Liver (tissue), 9 donors: ENCODE results near the gene ZC3H13. TPM values are rescaled to one million over a fixed set of nuclear protein-coding genes. Genes with fewer than 3 reads are reported as not detected.

Source experiments
- DNase-seq: peaks from one replicate; pipeline ENCODE4 v3.0.0-alpha.2; 2017; ENCODE audit warnings: low spot score
- H3K27ac ChIP-seq, 2 donors: one replicate each; pipeline ENCODE4 v1.7.0; 2013; ENCODE audit warnings: inconsistent platforms in 2 of 2, low read length in 2 of 2, control low read depth in 1 of 2, low read depth in 1 of 2, mild to moderate bottlenecking in 1 of 2
- H3K27me3 ChIP-seq, 4 donors: one replicate each; pipeline versions ENCODE4 v1.6.1 to v1.7.0; 2013; ENCODE audit warnings: low read length in 3 of 4, inconsistent platforms in 1 of 4, mild to moderate bottlenecking in 1 of 4, moderate library complexity in 1 of 4; ENCODE audit not compliant: control insufficient read depth in 4 of 4, insufficient read depth in 4 of 4
- H3K36me3 ChIP-seq, 4 donors: one replicate each; pipeline versions ENCODE4 v1.6.1 to v1.7.0; 2013; ENCODE audit warnings: low read length in 3 of 4, mild to moderate bottlenecking in 3 of 4, low read depth in 1 of 4, moderate library complexity in 1 of 4; ENCODE audit not compliant: control insufficient read depth in 4 of 4, insufficient read depth in 3 of 4
- H3K4me1 ChIP-seq, 4 donors: one replicate each; pipeline versions ENCODE4 v1.6.1 to v1.7.0; 2013; ENCODE audit warnings: low read length in 3 of 4, mild to moderate bottlenecking in 3 of 4, moderate library complexity in 1 of 4; ENCODE audit not compliant: control insufficient read depth in 4 of 4, insufficient read depth in 4 of 4
- H3K4me3 ChIP-seq, 3 donors: one replicate each; pipeline versions ENCODE4 v1.6.1 to v1.7.0; 2013; ENCODE audit warnings: low read length in 3 of 3, control low read depth in 1 of 3, low read depth in 1 of 3, mild to moderate bottlenecking in 1 of 3
- H3K9ac ChIP-seq, 2 donors: one replicate each; pipeline ENCODE4 v1.7.0; 2013; ENCODE audit warnings: low read length in 2 of 2, mild to moderate bottlenecking in 2 of 2, moderate library complexity in 2 of 2, control low read depth in 1 of 2, low read depth in 1 of 2
- H3K9me3 ChIP-seq, 4 donors: one replicate each; pipeline versions ENCODE4 v1.6.1 to v1.7.0; 2013; ENCODE audit warnings: low read length in 3 of 4; ENCODE audit not compliant: control insufficient read depth in 4 of 4
- EGR1 ChIP-seq, 2 donors: IDR thresholded peaks; 2 replicates each; pipeline ENCODE4 v1.6.1; 2016 to 2018; ENCODE audit warnings: antibody characterized with exemption in 2 of 2, low read depth in 2 of 2
- FOXA1 ChIP-seq: IDR thresholded peaks from 2 replicates; pipeline ENCODE4 v1.6.1; 2016; ENCODE audit warnings: antibody characterized with exemption
- FOXA2 ChIP-seq: IDR thresholded peaks from 2 replicates; pipeline ENCODE4 v1.6.1; 2016; ENCODE audit warnings: antibody characterized with exemption
- GABPA ChIP-seq, 2 donors: IDR thresholded peaks in 1 of 2; conservative IDR thresholded peaks in 1 of 2; 2 replicates each; pipeline ENCODE4 v1.6.1; 2016; ENCODE audit warnings: antibody characterized with exemption in 2 of 2, mild to moderate bottlenecking in 1 of 2, moderate library complexity in 1 of 2
- HNF4A ChIP-seq, 2 donors: conservative IDR thresholded peaks; 2 replicates each; pipeline ENCODE4 v1.6.1; 2016; ENCODE audit warnings: antibody characterized with exemption in 2 of 2, mild to moderate bottlenecking in 2 of 2
- HNF4G ChIP-seq: IDR thresholded peaks from 2 replicates; pipeline ENCODE4 v1.6.1; 2016; ENCODE audit warnings: antibody characterized with exemption
- JUND ChIP-seq, 2 donors: IDR thresholded peaks; 2 replicates each; pipeline ENCODE4 v1.6.1; 2016; ENCODE audit warnings: antibody characterized with exemption in 2 of 2
- NR2F2 ChIP-seq: IDR thresholded peaks from 2 replicates; pipeline ENCODE4 v1.6.1; 2016; ENCODE audit warnings: antibody characterized with exemption
- RAD21 ChIP-seq, 2 donors: IDR thresholded peaks; 2 replicates each; pipeline ENCODE4 v1.6.1; 2016; ENCODE audit warnings: antibody characterized with exemption in 2 of 2, mild to moderate bottlenecking in 2 of 2
- RXRA ChIP-seq, 2 donors: IDR thresholded peaks; 2 replicates each; pipeline ENCODE4 v1.6.1; 2017 to 2018; ENCODE audit warnings: antibody characterized with exemption in 2 of 2, mild to moderate bottlenecking in 1 of 2
- SP1 ChIP-seq: IDR thresholded peaks from 2 replicates; pipeline ENCODE4 v1.6.1; 2018; ENCODE audit warnings: antibody characterized with exemption, mild to moderate bottlenecking
- TAF1 ChIP-seq: conservative IDR thresholded peaks from 2 replicates; pipeline ENCODE4 v1.6.1; 2016; ENCODE audit warnings: antibody characterized with exemption, mild to moderate bottlenecking
- YY1 ChIP-seq: IDR thresholded peaks from 2 replicates; pipeline ENCODE4 v1.6.1; 2016; ENCODE audit warnings: antibody characterized with exemption, mild to moderate bottlenecking
- WGBS: extraction: QIAGEN DNeasy Blood & Tissue Kit; methylation state at CpG from one replicate; pipeline ENCODE4 v1.1.7; 2013; 5-methylcytosine and 5-hydroxymethylcytosine counted together
- polyA plus RNA-seq, 2 donors: library from polyadenylated mRNA; stranded (reverse) in 1 of 2; unstranded in 1 of 2; fragments of 200-250 nt in 1 of 2; fragments of >200 nt in 1 of 2; fragmentation: Nextera tagmentation in 1 of 2; extraction: Ambion mirVana in 1 of 2; gene quantifications; one replicate each; pipeline versions ENCODE4 v1.2.1 to v1.2.3, GENCODE V29; 2013 to 2015
- total RNA-seq, 2 donors: library from RNA; depleted of rRNA; stranded (reverse); fragments of >200 nt; gene quantifications; one replicate each; pipeline ENCODE4 v1.2.3, GENCODE V29; 2014
- TF ChIP-seq, protein P1 (sequence below): IDR thresholded peaks from 2 replicates; pipeline ENCODE4 v1.6.1; 2016; ENCODE audit warnings: antibody characterized with exemption
- TF ChIP-seq, protein P2 (sequence below): IDR thresholded peaks from 2 replicates; pipeline ENCODE4 v1.6.1; 2016; ENCODE audit warnings: antibody characterized with exemption, mild to moderate bottlenecking
- TF ChIP-seq, protein P3 (sequence below): IDR thresholded peaks from 2 replicates; pipeline ENCODE4 v1.6.1; 2016; ENCODE audit warnings: antibody characterized with exemption
- TF ChIP-seq, protein P4 (sequence below): fragments of 150-350 bp; IDR thresholded peaks from 2 replicates; pipeline ENCODE4 v1.5.1; 2017; ENCODE audit warnings: improper control_type of control experiment, low read depth, low read length; ENCODE audit not compliant: missing input control
- donor health status: healthy.
- donor health status: healthy.
- donor health status: healthy.
- donor health status: healthy.
- donor health status: healthy.

The ZC3H13 gene
- total and polyA plus RNA-seq, 4 donors = 10.0 to 62.1 (median 28.9) TPM

DNA sequence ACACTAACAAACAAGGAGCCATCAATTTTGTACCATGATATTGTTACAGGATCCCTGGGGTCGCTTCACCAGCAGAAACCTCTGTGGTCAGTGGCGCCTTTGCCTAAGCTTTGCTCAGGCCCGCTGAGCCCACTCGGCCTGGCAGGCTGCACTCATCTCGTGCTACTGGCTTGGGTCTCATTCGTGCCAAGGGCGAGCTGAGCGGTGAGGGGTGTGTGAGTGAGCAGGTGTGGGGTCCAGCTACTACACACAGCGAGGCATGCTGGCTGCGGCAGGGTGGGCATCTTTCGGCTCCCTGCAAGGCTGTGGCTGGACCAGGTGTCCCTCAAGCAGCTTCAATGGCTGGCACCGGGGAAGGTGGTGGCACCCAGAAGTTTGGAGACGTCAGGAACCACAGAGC lies 33.2 kb upstream of the ZC3H13 start:
- Histone ChIP-seq H3K36me3 (peaks cover 9 to 60% (median 54%) of the 10 kb centered on the region in 4 donors), H3K27me3 (no peaks in the 10 kb centered on the region), H3K9me3 (no peaks in the 10 kb centered on the region), H3K27ac (no peak overlapping the region), H3K4me1 (peaks cover 0 to 5% (median 2%) of the 10 kb centered on the region in 4 donors), H3K9ac (no peak overlapping the region), H3K4me3 (no peak overlapping the region)
- WGBS = 96% methylated on average over 13 of the region's 13 CpGs
- no peak for TF ChIP-seq NR2F2
- TF ChIP-seq FOXA1 = no peak
- TF ChIP-seq RXRA (IDR thresholded peaks at IDR 0.05) = no peak
- no peak for TF ChIP-seq TAF1
- TF ChIP-seq FOXA2 = no peak
- TF ChIP-seq, protein P1, sequence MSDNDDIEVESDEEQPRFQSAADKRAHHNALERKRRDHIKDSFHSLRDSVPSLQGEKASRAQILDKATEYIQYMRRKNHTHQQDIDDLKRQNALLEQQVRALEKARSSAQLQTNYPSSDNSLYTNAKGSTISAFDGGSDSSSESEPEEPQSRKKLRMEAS = no peak
- TF ChIP-seq HNF4A (conservative IDR thresholded peaks at IDR 0.05) = no peak
- TF ChIP-seq YY1 = no peak
- TF ChIP-seq SP1 = no peak
- no peak for TF ChIP-seq GABPA (IDR thresholded peaks at IDR 0.05 in 1 of 2, conservative IDR thresholded peaks at IDR 0.05 in 1 of 2)
- TF ChIP-seq, protein P2, sequence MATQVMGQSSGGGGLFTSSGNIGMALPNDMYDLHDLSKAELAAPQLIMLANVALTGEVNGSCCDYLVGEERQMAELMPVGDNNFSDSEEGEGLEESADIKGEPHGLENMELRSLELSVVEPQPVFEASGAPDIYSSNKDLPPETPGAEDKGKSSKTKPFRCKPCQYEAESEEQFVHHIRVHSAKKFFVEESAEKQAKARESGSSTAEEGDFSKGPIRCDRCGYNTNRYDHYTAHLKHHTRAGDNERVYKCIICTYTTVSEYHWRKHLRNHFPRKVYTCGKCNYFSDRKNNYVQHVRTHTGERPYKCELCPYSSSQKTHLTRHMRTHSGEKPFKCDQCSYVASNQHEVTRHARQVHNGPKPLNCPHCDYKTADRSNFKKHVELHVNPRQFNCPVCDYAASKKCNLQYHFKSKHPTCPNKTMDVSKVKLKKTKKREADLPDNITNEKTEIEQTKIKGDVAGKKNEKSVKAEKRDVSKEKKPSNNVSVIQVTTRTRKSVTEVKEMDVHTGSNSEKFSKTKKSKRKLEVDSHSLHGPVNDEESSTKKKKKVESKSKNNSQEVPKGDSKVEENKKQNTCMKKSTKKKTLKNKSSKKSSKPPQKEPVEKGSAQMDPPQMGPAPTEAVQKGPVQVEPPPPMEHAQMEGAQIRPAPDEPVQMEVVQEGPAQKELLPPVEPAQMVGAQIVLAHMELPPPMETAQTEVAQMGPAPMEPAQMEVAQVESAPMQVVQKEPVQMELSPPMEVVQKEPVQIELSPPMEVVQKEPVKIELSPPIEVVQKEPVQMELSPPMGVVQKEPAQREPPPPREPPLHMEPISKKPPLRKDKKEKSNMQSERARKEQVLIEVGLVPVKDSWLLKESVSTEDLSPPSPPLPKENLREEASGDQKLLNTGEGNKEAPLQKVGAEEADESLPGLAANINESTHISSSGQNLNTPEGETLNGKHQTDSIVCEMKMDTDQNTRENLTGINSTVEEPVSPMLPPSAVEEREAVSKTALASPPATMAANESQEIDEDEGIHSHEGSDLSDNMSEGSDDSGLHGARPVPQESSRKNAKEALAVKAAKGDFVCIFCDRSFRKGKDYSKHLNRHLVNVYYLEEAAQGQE = no peak
- TF ChIP-seq HNF4G = no peak
- no peak for TF ChIP-seq EGR1 (IDR thresholded peaks at IDR 0.05; ENCODE audit: low read depth in 2 of 2)
- TF ChIP-seq, protein P3, sequence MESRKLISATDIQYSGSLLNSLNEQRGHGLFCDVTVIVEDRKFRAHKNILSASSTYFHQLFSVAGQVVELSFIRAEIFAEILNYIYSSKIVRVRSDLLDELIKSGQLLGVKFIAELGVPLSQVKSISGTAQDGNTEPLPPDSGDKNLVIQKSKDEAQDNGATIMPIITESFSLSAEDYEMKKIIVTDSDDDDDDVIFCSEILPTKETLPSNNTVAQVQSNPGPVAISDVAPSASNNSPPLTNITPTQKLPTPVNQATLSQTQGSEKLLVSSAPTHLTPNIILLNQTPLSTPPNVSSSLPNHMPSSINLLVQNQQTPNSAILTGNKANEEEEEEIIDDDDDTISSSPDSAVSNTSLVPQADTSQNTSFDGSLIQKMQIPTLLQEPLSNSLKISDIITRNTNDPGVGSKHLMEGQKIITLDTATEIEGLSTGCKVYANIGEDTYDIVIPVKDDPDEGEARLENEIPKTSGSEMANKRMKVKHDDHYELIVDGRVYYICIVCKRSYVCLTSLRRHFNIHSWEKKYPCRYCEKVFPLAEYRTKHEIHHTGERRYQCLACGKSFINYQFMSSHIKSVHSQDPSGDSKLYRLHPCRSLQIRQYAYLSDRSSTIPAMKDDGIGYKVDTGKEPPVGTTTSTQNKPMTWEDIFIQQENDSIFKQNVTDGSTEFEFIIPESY = no peak
- TF ChIP-seq JUND (IDR thresholded peaks at IDR 0.05) = no peak
- DNase-seq = no peak

DNA sequence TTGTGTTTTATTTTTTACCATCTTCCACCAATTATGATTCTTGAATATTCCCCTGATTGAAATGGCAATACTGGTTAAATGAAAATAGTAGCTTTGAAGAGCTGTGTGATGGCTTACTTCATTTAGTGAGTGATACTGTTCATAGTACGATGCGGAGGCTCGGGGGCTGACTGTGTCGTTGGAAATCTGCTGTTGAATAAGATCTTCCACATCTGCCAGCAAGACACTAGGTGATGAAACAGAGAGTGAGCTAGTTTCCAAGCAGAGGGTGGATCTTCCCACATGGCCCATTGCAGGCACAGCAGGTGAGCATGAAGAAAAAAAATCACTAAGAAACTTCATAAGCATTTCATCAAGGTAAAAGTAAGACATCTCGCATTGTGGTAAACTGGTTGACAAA lies 29.8 kb upstream of the ZC3H13 start:
- Histone ChIP-seq H3K4me1 (peaks cover 3 to 18% (median 7%) of the 10 kb centered on the region in 4 donors), H3K27ac (no peak overlapping the region), H3K4me3 (no peak overlapping the region), H3K9me3 (no peaks in the 10 kb centered on the region), H3K9ac (no peak overlapping the region), H3K36me3 (peaks cover 14 to 89% (median 75%) of the 10 kb centered on the region in 4 donors), H3K27me3 (no peaks in the 10 kb centered on the region)
- 89% methylated on average over 5 of the region's 5 CpGs for WGBS
- TF ChIP-seq NR2F2 (no peak), YY1 (no peak), JUND (IDR thresholded peaks at IDR 0.05) (no peak), HNF4A (conservative IDR thresholded peaks at IDR 0.05) (no peak), RAD21 (IDR thresholded peaks at IDR 0.05) (no peak), GABPA (IDR thresholded peaks at IDR 0.05 in 1 of 2, conservative IDR thresholded peaks at IDR 0.05 in 1 of 2) (no peak), RXRA (IDR thresholded peaks at IDR 0.05) (no peak), HNF4G (no peak), FOXA1 (no peak), FOXA2 (no peak), TAF1 (no peak), EGR1 (IDR thresholded peaks at IDR 0.05; ENCODE audit: low read depth in 2 of 2) (no peak)
- TF ChIP-seq, protein P3 = no peak
- TF ChIP-seq, protein P4, sequence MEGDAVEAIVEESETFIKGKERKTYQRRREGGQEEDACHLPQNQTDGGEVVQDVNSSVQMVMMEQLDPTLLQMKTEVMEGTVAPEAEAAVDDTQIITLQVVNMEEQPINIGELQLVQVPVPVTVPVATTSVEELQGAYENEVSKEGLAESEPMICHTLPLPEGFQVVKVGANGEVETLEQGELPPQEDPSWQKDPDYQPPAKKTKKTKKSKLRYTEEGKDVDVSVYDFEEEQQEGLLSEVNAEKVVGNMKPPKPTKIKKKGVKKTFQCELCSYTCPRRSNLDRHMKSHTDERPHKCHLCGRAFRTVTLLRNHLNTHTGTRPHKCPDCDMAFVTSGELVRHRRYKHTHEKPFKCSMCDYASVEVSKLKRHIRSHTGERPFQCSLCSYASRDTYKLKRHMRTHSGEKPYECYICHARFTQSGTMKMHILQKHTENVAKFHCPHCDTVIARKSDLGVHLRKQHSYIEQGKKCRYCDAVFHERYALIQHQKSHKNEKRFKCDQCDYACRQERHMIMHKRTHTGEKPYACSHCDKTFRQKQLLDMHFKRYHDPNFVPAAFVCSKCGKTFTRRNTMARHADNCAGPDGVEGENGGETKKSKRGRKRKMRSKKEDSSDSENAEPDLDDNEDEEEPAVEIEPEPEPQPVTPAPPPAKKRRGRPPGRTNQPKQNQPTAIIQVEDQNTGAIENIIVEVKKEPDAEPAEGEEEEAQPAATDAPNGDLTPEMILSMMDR = no peak
- DNase-seq = no peak
